ENCODE measurements around the gene ABCA2.

ABCA2 gene

DNA sequence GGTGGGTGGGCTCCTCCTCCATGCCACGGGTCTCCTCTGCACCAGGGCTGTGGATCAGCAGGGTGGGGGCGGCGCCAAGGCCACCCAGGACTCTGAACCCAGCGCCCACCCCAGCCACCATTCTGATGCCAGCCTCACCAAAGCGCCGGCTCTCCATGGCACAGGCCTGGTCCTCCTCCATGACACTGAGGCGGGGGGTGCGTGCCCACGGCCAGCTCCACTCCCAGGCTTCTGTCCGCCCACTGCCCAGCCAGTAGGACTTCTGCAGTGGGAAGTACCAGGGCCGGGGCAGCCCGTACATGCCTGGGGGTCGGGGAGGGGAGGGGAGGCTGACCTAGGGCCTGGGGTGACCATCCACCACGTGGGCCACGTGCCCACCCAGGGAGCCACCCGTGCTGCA, 11.6 kb downstream of the ABCA2 start:
- DNase-seq = no peak

DNA sequence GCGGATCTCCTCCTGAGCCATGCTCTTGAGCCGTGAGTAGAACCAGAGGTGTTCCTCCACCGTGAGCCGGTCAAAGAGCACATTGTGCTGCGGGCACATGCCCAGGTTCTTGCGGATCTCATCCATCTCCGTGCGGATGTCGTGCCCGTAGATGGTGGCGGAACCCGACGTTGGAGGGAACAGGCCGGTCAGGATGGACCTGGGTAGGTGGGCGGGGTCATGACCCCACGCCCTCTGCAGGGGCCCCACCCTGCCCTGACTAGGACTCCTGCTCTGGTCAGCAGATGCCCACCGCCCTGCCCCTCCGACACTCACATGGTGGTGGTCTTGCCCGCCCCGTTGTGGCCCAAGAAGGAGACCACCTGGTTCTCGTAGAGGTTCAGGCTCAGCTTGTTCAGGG, 12.1 kb downstream of the ABCA2 start:
- DNase-seq = no peak

DNA sequence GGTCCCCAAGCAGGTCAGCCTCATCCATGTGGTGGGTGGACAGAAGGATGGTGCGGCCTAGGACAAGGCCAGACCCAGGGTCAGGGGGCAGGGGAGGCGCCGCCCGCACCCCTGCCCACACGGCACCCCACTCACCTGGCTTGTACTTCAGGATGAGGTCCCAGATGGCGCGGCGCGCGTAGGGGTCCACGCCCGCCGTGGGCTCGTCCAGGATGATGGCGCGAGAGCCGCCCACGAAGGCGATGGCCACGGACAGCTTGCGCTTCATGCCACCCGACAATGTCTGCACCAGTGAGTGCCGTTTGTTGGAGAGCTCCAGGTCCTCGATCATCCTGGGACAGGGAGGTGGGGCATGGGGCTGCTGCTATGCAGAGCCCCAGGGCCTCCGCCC, 12.5 kb downstream of the ABCA2 start:
- no peak for DNase-seq

DNA sequence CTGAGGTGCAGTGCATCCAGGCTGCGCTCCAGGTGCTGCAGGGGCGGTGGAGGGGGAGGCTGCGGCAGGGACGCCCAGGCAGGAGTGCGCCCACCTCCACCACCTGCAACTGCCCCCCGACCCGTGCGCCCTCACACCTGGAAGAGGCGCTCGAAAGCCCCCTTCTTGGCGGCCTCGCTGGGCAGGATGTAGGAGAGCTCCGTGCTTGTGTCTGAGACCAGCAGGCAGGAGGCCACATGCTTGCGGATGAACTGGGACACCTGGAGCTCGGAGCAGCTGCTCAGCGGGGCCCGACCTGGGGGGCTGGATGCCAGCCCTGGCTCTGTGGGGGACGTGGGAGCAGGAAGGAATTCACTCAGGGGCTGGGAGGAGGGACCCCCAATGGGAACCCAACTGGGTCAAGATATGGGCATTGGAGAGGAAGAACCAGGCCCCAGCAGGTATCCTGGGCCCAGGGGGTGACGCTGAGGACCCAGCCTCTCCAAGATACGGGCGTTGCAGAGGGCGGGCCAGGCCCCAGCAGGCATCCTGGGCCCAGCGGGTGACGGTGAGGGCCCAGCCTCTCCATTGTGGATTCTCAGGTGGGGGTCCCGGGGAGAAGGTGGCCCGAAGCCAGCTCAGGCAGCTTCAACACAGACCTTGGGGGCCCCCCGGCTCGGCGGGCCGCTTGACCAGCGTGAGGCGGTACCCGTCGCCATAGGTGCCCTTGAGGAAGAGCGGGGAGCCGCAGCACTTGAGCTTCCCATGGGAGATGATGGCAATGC, 13.1 kb downstream of the ABCA2 start:
- no peak for DNase-seq

DNA sequence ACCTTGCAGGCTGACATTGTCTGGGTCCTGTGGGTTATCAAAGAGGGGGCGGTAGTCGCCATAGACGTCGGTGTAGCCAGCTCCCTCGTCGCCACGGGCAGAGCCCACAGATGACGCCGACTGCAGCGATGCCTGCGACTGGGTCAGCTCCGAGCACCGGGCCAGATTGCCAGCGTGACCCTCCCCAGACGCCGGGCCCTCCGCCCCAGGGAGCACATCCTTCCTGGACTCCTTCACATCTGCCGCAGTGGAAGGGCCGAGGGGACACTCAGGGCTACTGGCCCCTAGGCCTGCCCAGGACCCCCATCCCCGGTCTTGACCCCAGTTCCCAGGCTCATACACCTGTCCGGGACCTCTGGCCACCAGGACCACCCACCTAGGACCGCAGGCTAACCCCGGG, 13.9 kb downstream of the ABCA2 start:
- no peak for DNase-seq

DNA sequence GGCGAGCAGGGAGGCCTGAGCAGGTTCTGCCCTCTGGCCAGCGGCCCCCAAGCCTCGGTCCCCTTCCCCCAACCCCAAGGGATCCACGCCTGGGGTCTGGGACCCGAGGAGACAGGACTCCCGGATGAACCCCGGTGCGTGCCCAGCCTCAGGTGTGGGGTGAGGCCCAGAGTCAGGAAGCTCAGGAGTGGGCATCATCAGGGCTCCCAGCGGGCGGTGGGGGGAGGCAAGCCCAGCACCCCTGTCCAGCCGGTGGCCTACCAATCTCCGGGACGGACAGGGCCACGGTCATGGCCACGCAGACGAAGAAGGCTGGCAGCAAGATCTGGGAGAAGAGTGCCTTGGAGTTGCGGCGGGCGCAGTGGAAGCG, 14.5 kb downstream of the ABCA2 start:
- DNase-seq = no peak

DNA sequence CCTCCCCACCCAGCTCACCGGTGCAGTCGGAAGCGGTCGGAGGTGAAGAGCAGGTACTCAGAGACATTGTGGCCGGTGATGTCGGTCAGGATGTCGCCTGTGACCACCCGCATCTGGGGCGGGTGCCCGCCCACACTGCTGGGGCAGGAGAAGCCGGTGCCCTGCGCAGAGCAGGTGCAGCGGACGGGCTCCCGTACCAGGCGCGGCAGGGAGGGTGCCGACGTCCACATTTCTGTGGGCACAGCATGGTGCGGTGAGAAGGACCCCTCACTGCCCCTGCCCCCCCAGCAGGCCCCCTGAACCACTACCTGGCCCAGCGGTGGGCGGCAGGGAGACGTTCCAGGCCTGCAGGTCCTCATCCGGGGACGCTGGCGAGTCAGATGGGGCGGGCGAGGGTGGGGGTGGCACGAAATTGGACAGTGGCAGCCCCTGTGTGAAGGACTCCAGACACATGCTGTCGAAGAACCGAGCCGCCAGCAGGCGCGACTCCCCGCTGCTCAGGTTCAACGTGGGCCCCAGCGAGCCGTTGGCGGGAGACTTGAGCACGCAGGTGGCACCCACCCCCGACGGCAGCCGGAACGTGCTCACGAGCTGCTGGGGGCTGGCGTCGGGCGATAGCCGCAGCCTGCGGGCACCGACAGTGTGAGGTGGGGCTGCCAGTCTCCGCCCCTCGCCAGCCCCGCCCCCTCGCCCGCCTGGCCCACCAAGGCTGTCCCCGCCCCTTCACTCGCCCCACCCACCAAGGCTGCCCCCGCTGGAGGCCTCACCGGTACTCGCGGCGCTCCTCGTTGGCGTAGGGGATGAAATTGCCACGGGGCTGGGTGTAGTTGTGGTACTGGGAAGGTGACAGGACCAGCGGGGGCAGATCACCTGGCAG, 15.1 kb downstream of the ABCA2 start:
- DNase-seq = no peak

DNA sequence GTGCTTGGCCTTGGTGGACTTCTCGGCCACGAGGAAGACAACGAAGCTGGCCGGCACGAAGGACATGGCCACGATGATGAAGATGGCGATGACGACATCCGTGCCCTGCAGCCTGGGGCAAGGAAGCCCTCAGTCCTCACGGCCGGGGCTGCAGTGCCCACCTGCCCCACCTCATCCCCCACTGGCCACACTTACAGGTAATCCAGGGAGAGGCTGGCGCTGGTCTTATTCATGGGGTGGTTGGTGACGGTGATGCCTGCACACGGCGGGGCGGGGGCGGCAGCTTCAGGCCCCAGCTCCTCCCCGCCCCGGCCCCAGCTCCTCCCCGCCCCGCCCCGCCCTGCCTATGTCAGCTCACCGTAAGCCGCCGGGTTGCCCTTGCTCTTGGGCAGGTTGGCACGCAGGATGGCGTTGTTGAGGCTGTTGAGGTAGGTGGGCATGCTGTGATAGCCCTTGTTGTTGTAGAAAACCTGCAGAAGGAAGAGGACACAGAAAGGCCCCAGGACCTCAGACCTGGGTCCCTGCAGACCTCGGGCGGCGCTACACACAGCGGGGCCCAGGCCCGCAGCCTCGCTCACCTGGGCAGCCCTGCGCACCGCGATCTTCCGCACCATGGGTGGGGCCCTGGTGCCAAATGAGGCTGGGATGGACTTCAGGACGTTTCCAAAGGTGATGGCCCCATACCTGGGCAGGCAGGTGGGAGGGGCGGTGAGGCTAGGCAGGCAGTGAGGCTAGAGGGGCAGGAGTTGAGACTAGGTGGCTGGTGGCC, 15.9 kb downstream of the ABCA2 start:
- DNase-seq = no peak

DNA sequence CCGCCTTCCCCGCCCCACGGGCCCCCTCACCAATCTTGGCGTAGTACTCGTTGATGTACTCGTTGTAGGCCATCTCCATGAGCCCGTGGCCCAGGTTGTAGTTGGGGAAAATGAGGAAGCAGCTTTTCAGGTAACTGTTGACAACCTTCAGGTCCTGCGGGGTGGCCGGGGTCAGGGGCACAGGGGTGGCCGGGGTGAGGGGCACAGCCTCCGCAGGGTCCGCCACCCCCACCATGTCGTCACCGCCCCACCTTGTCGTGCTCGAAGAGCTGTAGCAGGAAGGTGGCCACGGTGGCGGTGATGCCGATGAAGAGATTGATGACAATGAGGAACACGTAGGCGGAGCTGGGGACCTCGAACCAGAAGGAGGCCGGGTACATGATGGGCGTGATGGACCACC, 16.9 kb downstream of the ABCA2 start:
- no peak for DNase-seq

DNA sequence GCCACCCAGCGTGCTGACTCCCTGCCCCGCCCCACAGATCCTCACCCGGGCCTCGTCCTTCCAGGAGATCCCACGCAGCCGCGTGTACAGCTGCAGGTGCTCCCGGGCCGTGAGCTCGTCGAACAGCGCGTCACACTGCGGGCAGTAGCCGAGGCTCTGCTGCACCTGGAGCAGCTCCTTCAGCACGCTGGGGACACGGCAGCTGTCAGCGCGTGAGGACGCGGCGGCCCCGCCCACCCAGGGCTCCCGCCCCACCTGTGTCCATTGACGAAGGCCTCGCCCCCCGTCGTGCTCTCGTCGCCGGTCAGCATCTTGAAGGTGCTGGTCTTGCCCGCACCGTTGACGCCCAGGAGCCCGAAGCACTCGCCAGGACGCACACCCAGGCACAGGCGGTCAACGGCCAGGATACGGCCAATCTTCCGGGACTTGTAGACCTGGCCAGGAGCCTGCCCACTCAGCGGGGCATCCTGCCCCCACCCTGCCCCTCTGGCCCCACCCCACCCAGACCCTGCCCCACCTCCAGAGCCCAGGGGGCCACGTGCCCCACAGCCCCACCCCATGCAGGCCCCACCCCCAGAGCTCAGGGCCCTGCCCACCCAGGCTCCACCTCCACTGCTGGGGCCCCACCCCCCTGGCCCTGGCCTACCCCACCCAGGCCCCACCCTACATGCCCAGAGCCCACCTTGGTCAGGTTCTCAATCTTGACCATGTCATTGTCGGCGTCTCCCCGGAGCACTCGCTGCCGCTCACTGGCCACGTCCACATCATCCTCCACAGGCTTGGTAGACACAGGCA, 17.9 kb downstream of the ABCA2 start:
- no peak for DNase-seq

DNA sequence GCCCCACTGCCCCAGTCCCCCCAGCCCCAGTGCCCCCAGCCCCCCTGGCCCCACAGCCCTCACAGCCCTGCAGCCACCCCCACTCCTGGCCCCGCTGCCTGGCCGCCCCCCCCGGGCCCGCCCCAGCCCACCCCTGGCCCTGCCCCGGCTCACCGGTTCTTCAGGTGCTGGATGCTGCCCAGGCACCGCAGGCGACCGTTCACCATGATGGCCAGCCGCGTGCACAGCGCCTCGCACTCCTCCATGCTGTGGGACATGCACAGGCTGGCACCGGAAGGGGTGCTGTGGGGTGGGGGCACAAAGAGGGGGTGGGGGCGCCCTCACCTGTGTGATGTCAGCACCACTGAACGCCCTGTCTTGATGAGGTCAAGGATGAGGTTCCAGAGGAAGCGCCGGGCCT, 18.8 kb downstream of the ABCA2 start:
- DNase-seq = no peak

DNA sequence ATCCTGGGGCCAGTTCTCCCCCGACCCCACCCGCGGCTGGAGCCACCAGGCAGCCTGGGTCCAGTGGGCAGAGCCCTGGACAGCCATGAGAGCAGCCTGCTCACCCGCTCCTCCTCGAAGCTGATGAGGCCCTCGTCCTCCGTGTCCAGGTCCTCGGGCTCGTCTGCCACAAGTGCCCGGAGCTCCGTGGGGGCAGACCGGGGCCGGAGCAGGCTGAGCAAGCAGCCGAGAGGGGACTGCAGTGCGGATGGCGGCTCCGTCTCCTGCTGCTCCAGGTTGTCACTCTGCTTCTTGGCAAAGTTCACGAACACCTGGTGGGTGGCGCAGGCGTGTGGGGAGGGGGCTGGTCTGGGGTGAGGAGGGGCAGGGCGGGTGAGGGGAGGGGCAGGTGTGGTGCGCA, 19.7 kb downstream of the ABCA2 start:
- no peak for DNase-seq

DNA sequence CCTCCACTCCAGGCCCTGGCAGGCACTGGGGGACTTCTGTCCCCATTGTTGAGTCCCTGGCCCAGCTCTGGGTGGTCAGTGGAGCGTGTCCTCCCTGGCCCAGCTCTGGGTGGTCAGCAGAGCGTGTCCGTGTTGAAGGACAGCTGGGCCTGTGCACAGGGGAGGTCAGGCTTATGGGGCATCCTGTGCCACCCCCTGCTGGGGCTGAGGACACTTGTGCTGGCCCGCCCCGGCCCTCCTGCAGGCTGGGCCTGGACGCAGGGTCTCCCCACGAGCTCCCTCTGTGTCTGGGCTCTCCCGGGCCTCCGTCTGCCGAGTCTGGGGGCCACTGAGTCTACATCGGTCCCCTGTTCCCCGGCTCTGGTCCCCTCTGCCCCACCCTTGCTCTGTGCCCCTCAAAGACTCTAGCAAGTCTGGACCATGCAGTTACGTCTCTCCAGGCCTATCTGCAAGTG, 20.2 kb downstream of the ABCA2 start:
- DNase-seq = no peak

DNA sequence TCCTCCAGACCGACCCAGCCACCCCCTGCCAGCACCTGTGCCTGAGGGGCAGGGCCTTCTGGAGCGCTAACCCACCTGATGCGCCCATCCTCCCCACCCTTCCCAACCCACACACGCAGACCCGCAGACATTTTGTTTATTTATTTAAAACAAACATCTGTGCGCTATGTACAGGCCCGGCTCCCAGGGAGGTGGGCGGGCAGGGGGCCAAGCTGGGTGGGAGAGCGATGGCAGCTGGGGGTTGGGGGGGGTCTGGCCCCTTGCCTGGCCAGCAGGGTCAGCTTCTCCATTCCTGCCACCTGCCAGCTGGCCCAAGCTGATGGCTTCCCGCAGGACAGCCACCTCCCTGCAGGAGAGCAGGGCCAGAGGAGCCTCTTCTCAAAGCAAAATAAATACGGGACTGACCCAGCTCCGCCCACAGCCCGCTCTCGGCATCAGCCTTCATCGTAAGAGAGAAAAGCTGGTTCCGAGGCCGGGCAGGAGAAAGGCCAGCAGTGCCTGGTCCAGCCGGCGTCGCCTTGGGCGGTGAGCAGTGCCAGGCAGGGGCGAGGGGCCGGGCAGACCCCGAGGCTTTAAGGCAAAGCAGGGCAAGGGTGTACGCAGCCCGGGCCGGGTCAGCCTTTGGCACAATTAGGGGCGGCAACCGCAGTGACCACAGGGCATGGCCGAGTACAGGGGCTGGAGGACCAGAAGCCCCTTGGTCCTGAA, 20.8 kb downstream of the ABCA2 start:
- peak in 1 of 56 donors; percentile 7 for DNase-seq

DNA sequence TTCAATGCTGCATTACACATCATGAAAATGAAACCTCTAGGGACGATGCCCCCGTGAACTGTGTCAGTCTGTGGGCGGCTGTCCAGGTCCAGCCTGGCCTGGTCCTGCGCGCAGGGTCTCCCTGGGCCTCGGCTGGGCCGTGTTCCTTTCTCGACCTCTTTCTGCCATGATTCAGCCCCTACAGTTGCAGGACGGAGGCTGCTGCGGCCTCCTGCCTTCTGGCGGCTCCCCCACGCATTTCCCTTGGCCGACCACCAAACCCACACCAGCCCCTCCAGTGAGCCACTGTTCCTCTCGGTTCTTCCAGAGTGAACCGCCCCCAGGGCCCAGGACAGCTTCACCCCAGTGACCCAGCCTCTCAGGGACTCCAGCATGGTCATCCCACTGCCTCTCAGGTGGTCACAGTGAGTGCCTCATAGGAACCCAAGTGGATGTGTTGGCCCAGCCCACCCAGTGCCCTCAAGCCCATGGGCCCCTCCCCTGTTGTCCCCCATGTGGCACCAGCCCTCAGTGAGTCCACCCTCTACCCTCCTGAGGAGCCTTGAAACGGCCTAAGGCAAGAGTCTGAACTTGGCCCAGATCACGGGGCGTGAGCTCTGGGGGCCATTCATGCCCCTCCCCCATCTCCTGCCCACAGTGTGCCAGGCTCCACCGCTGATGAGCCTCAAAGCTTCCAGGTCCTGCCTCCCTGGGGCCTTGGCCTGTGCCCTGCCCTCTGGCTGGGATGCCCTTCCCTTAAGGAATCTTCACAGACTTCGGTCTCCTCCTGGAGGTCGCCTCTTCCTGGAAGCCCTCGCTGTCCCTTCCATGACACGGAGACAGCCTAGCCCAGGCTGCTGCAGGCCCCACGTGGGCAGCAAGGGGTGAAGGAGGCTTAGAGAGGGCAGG, 21.7 kb downstream of the ABCA2 start:
- DNase-seq = peak in 1 of 56 donors; percentile 12

DNA sequence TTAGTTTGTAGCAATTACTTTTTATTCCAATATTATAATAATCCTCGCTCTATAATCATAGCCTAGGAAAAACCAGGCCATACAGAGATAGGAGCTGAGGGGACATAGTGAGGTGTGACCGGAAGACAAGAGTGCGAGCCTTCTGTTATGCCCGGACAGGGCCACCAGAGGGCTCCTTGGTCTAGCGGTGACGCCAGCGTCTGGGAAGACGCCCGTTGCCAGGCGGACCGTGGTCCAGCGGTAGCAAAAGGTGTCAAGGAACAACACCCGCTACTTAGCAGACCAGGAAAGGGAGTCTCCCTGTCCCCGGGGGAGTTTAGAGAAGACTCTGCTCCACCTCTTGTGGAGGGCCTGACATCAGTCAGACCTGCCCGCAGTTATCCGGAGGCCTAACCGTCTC, 23.8 kb downstream of the ABCA2 start:
- DNase-seq = peak in 10 of 56 donors; percentile 33 to 56 (median 46)

DNA sequence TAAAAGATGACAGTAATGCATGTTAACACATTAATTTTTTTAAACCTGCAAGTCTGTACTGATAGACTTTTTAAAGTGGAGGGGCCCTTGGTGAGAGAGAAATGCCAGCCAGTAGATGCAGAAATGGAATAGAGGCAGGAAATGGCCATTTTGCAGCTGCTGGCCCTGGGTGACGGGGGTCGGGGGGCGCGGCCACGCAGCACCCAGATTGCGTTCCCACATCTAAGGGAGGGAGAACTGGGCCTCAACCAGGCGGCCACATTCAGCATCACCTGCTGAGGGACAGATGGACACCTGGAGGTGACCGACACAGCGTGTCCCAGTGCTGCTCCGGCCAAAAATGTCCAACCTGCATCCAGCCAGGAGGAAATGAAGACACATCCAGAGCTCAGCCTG, 25.4 kb downstream of the ABCA2 start:
- DNase-seq = no peak

DNA sequence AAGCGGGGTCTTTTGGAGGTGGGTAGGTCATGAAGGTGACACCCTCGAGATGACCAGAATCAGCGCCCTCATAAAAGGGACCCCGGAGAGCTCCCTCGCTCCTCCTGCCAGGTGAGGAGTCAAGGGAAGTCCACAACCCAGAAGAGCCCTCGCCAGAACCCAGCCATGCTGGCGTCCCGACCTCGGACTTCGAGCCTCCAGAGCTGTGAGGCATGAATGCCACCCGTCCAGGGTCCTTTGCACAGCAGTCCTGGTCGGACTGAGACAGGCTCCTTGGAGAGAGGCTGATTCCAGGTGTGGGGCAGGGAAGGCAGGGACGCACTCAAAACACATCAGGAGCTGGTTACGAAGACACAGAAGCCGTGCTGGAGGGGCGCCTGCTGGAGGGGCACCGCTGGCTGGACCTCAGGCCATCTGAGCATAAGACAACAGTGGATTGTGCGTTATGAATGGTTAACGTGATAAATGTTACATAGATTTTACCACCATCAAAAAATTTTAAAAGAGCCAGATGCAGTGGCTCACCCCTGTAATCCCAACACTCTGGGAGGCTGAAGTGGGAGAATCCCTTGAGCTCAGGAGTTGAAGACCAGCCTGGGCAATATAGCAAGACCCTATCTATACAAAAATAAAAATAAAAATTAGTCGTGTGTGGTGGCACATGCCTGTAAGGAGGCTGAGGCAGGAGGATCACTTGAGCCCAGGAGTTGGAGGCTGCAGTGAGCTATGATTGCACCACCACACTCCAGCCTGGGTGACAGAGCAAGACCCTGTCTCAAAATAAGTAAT, 26.0 kb downstream of the ABCA2 start:
- DNase-seq = no peak

All from amygdala (tissue), 56 donors.